HepG2 (cell line): ENCODE results near the gene GALK2. TPM values are rescaled to one million over a fixed set of nuclear protein-coding genes. Genes with fewer than 3 reads are reported as not detected.

Experiments
- ATAC-seq: fragments of 200-7000 bp; cut with Tn5 transposase; 3 replicates; pipeline ENCODE4 v1.9.1; 2020; ENCODE audit warnings: mild to moderate bottlenecking, moderate library complexity
- BruUV-seq: library from RNA; stranded (reverse); fragments of 400-500 nt; replicated peaks from 2 replicates; lab custom pipeline; 2021; lab: Mats Ljungman, UMichigan
- CTCF ChIA-PET: fragments of 300-600 bp; formaldehyde crosslinking; extraction: SDS; loops from one replicate; lab custom pipeline; 2021; ENCODE audit warnings: low total read pairs, inconsistent platforms, low intra/inter-chr PET ratio; lab: Yijun Ruan, JAX
- POLR2A ChIA-PET: fragments of 350-600 bp; sonication (Branson Sonifier 250); formaldehyde crosslinking; loops from one replicate; lab custom pipeline; 2020; ENCODE audit warnings: antibody characterized with exemption, inconsistent platforms; lab: Yijun Ruan, JAX
- DNase-seq: peaks from one replicate; pipeline ENCODE4 v3.0.0-alpha.2; 2015; ENCODE audit warnings: low spot score
- FAIRE-seq: peaks from 3 replicates; lab custom pipeline; 2011; peaks lifted over from hg19 to GRCh38; lab: Jason Lieb, UNC
- H2AFZ ChIP-seq: one replicate; pipeline ENCODE4 v1.6.1; 2011; ENCODE audit warnings: low read length, inconsistent platforms
- H3K27ac ChIP-seq: fragments of 300-600 bp; 3 replicates; pipeline ENCODE4 v1.8.0; 2011; ENCODE audit warnings: mixed run types, mild to moderate bottlenecking, mixed read lengths, low read length, inconsistent platforms; ENCODE audit not compliant: insufficient read depth; ENCODE audit errors: extremely low read length
- H3K27me3 ChIP-seq, 2 experiments: fragments of 200-600 bp in 1 of 2; 2 replicates in 1 of 2; 3 replicates in 1 of 2; pipeline versions ENCODE4 v1.6.0 to v1.8.0; 2011; ENCODE audit warnings: low read length in 2 of 2, mild to moderate bottlenecking in 2 of 2, moderate library complexity in 2 of 2, inconsistent platforms in 1 of 2; ENCODE audit not compliant: insufficient read depth in 2 of 2, control insufficient read depth in 1 of 2
- H3K36me3 ChIP-seq, 2 experiments: fragments of 200-600 bp in 1 of 2; replicated peaks in 1 of 2; 2 replicates in 1 of 2; 3 replicates in 1 of 2; pipeline versions ENCODE4 v1.5.1 to v1.8.0; 2011; ENCODE audit warnings: low read length in 2 of 2, inconsistent platforms in 1 of 2; ENCODE audit not compliant: insufficient read depth in 2 of 2, control insufficient read depth in 1 of 2
- H3K4me1 ChIP-seq: 2 replicates; pipeline ENCODE4 v1.5.1; 2012; ENCODE audit warnings: low read length, inconsistent platforms; ENCODE audit not compliant: insufficient read depth
- H3K4me2 ChIP-seq: 2 replicates; pipeline ENCODE4 v1.6.0; 2011; ENCODE audit warnings: low read depth, low read length, inconsistent platforms
- H3K4me3 ChIP-seq, 3 experiments: fragments of 200-600 bp in 1 of 3; sonication (generic), shearing (Covaris generic) in 1 of 3; replicated peaks in 1 of 3; 2 replicates each; pipeline ENCODE4 v1.5.1; 2011 to 2016; ENCODE audit warnings: low read length in 3 of 3, inconsistent platforms in 2 of 3, low read depth in 2 of 3, mild to moderate bottlenecking in 2 of 3, control low read depth in 1 of 3, mixed read lengths in 1 of 3; ENCODE audit not compliant: insufficient read depth in 1 of 3
- H3K79me2 ChIP-seq: one replicate; pipeline ENCODE4 v1.6.1; 2011; ENCODE audit warnings: low read length, inconsistent platforms; ENCODE audit not compliant: insufficient read depth
- H3K9ac ChIP-seq: 2 replicates; pipeline ENCODE4 v1.6.0; 2011; ENCODE audit warnings: mild to moderate bottlenecking, low read depth, low read length, inconsistent platforms; ENCODE audit not compliant: insufficient read depth
- H3K9me3 ChIP-seq: 2 replicates; pipeline ENCODE4 v1.5.1; 2012; ENCODE audit warnings: mild to moderate bottlenecking, low read length
- H4K20me1 ChIP-seq: 2 replicates; pipeline ENCODE4 v1.6.0; 2011; ENCODE audit warnings: inconsistent platforms, mild to moderate bottlenecking, low read length, moderate library complexity; ENCODE audit not compliant: insufficient read depth
- ARID2 ChIP-seq: sonication (generic); formaldehyde crosslinking; IDR thresholded peaks from 2 replicates; pipeline ENCODE4 v1.8.1; 2022; ENCODE audit warnings: mild to moderate bottlenecking, missing genetic modification reagents, borderline replicate concordance
- CAMTA2 ChIP-seq: sonication (generic); formaldehyde crosslinking; IDR thresholded peaks from 2 replicates; pipeline ENCODE4 v1.4.0; 2020; ENCODE audit warnings: mild to moderate bottlenecking, missing genetic modification reagents, borderline replicate concordance
- CEBPB ChIP-seq: IDR thresholded peaks from 2 replicates; pipeline ENCODE4 v1.6.1; 2011; ENCODE audit warnings: low read depth, low read length, improper control_type of control experiment, borderline replicate concordance
- CREBL2 ChIP-seq: sonication (generic); formaldehyde crosslinking; IDR thresholded peaks from 2 replicates; pipeline ENCODE4 v1.8.1; 2023; ENCODE audit warnings: missing genetic modification reagents, mild to moderate bottlenecking, borderline replicate concordance
- DZIP1 ChIP-seq: sonication (generic); formaldehyde crosslinking; IDR thresholded peaks from 2 replicates; pipeline ENCODE4 v1.5.0; 2020; ENCODE audit warnings: mild to moderate bottlenecking, missing genetic modification reagents
- HNRNPL ChIP-seq: fragments of 200-400 bp; formaldehyde crosslinking; IDR thresholded peaks from 2 replicates; pipeline ENCODE4 v1.6.1; 2017; ENCODE audit warnings: mild to moderate bottlenecking, low read depth, low read length
- HNRNPLL ChIP-seq: fragments of 200-400 bp; formaldehyde crosslinking; IDR thresholded peaks from 2 replicates; pipeline ENCODE4 v1.6.1; 2017; ENCODE audit warnings: mild to moderate bottlenecking, low read depth, low read length; ENCODE audit not compliant: poor library complexity, severe bottlenecking
- MED13 ChIP-seq: sonication (generic); formaldehyde crosslinking; IDR thresholded peaks from 2 replicates; pipeline ENCODE4 v1.5.0; 2020; ENCODE audit warnings: missing genetic modification reagents
- NFRKB ChIP-seq: fragments of 450-650 bp; IDR thresholded peaks from 2 replicates; pipeline ENCODE4 v1.6.1; 2017
- PRDM15 ChIP-seq: sonication (generic); formaldehyde crosslinking; IDR thresholded peaks from 2 replicates; pipeline ENCODE4 v1.4.0; 2020; ENCODE audit warnings: missing genetic modification reagents
- TARDBP ChIP-seq: sonication (generic); formaldehyde crosslinking; IDR thresholded peaks from 2 replicates; pipeline ENCODE4 v1.8.0; 2022; ENCODE audit warnings: mild to moderate bottlenecking, missing genetic modification reagents
- YEATS4 ChIP-seq: sonication (generic); formaldehyde crosslinking; IDR thresholded peaks from 2 replicates; pipeline ENCODE4 v1.4.0; 2020; ENCODE audit warnings: missing genetic modification reagents, borderline replicate concordance
- ZNF430 ChIP-seq: sonication (generic); formaldehyde crosslinking; IDR thresholded peaks from 2 replicates; pipeline ENCODE4 v1.9.0; 2021; ENCODE audit warnings: mild to moderate bottlenecking, missing genetic modification reagents
- ZNF468 ChIP-seq: sonication (generic); formaldehyde crosslinking; IDR thresholded peaks from 2 replicates; pipeline ENCODE4 v1.8.0; 2022; ENCODE audit warnings: mild to moderate bottlenecking, moderate library complexity, missing genetic modification reagents
- ZNF691 ChIP-seq: sonication (generic); formaldehyde crosslinking; IDR thresholded peaks from 2 replicates; pipeline ENCODE4 v1.4.0; 2020; ENCODE audit warnings: missing genetic modification reagents, low read depth, mild to moderate bottlenecking, borderline replicate concordance
- ZNF709 ChIP-seq: sonication (generic); formaldehyde crosslinking; IDR thresholded peaks from 2 replicates; pipeline ENCODE4 v1.5.0; 2020; ENCODE audit warnings: mild to moderate bottlenecking, missing genetic modification reagents
- WGBS: methylation state at CpG from one replicate; pipeline ENCODE4 v1.1.6; 2017; ENCODE audit warnings: low lambda C conversion rate; 5-methylcytosine and 5-hydroxymethylcytosine counted together
- in situ Hi-C: cut with HindIII; loops from 2 replicates; pipeline ENCODE4 v1.10.0; 2017; ENCODE audit warnings: low pct_unique_long_range_greater_than_20kb; ENCODE audit not compliant: extremely low pct_ligation_motif_present
- intact Hi-C: fragments of 100-400 bp; cut with micrococcal nuclease; formaldehyde crosslinking; loops from one replicate; pipeline ENCODE4 v1.10.0; 2022; ENCODE audit not compliant: unreplicated experiment
- polyA plus RNA-seq, 8 experiments: library from polyadenylated mRNA; depleted of rRNA in 3 of 8; stranded (reverse) in 7 of 8; unstranded in 1 of 8; fragments of >200 nt; fragmentation: Illumina TruSeq in 4 of 8; extraction: Trizol in 4 of 8; gene quantifications; 2 replicates each; pipeline versions ENCODE4 v1.2.1 to v1.2.3, GENCODE V29; 2011 to 2016; ENCODE audit warnings: low read depth in 4 of 8, missing spikeins in 1 of 8, mixed read lengths in 1 of 8; ENCODE audit not compliant: insufficient read depth in 1 of 8
- total RNA-seq, 5 experiments: library from RNA; depleted of rRNA; stranded (reverse); fragments of >200 nt; fragmentation: Illumina TruSeq; extraction: Trizol; gene quantifications; 2 replicates each; pipeline ENCODE4 v1.2.3, GENCODE V29; 2016; ENCODE audit warnings: low read depth in 1 of 5

GALK2 gene
- total and polyA plus RNA-seq, 2 of the 13 experiments (the other 11 are each of a cell fraction or from before 2014, with no cell fraction given): 17.6 to 32.8 TPM

- TF ChIP-seq DZIP1 (CRISPR knock-in tag) (no peak), HNRNPL (no peak)
These were observed 21.7 kb upstream of the GALK2 start (continued) for GRCh38 chr15:49148298-49148697.

GRCh38 chr15:49148727-49149126, 21.3 kb upstream of the GALK2 start:
- Histone ChIP-seq H3K79me2 (peaks cover 92% of the 10 kb centered on the region), H3K27ac (no peak overlapping the region), H3K4me3 (no peak overlapping the region), H4K20me1 (peaks cover 54% of the 10 kb centered on the region), H3K4me2 (no peak overlapping the region), H3K27me3 (no peaks in the 10 kb centered on the region), H2AFZ (no peak overlapping the region), H3K9me3 (no peaks in the 10 kb centered on the region), H3K36me3 (peaks cover 0 to 14% of the 10 kb centered on the region in 2 experiments; a peak in 3 of 5 replicates), H3K9ac (no peak overlapping the region), H3K4me1 (peaks cover 15% of the 10 kb centered on the region)
- intact Hi-C loops (no loop called here), in situ Hi-C loops (loop anchor here (10.0 kb wide), 1 partner anchor 284 kb away; no protein-coding TSS in a partner anchor)
- FAIRE-seq (no peak), ATAC-seq (no peak), DNase-seq (no peak)
- WGBS: 100% methylated on average over 1 of the region's 1 CpG
- BruUV-seq: no TSS peak
- ChIA-PET CTCF (no interaction called here), POLR2A (no interaction called here)
- TF ChIP-seq CREBL2 (no peak), MED13 (CRISPR knock-in tag) (no peak), ZNF691 (CRISPR knock-in tag) (no peak), ARID2 (no peak), CEBPB (no peak), PRDM15 (CRISPR knock-in tag) (no peak), YEATS4 (no peak), CAMTA2 (CRISPR knock-in tag) (no peak), NFRKB (no peak), ZNF468 (no peak), TARDBP (no peak), ZNF430 (CRISPR knock-in tag) (no peak), HNRNPLL (no peak), ZNF709 (no peak)
